ENCODE data around the gene MRPS10.
"Not testable (repeated sequence)": the region's sequence is repeated elsewhere in the genome, so short reads cannot be mapped to it uniquely, and the experiment has no call there.

MRPS10 gene

GRCh38 chr6:42207559-42207958 is 10.1 kb downstream of the MRPS10 start:
- not testable (repeated sequence) for DNase-seq (ENCODE audit: low read depth)

GRCh38 chr6:42204768-42205282 is 12.8 kb downstream of the MRPS10 start:
- DNase-seq (ENCODE audit: low read depth): no peak

GRCh38 chr6:42203183-42203582 is 14.5 kb downstream of the MRPS10 start:
- DNase-seq (ENCODE audit: low read depth): no peak

DNA sequence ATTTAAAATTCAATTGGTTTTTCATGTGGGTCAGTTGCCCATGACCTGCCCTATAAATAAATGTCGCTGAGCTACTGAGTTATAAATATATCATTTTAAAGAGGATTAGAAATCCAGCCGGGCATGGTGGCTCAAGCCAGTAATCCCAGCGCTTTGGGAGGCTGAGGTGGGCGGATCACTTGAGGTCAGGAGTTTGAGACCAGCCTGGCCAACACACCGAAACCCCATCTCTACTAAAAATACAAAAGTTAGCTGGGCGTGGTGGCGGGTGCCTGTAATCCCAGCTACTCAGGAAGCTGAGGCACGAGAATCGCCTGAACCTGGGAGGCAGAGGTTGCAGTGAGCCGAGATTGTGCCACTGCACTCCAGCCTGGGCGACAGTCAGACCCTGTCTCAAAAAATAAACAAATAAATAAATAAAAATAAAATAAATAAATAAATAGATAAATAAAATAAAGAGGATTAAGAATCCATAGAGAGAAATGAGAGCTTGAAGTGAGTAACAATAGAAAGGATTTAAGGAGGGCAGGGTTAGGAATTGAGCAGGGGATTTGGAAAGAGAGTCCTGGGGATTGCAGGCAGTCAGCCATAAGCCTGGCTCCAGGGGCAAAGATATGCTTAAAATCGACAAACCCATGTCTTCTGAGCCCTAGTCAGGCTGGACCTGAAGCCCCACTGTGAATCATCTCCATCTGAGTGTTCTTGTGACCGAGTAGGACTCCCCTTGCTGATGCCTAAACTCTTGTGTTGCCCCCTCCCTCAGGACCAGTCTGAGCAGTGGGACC is 15.3 kb downstream of the MRPS10 start:
- DNase-seq (ENCODE audit: low read depth): not testable (repeated sequence)

DNA sequence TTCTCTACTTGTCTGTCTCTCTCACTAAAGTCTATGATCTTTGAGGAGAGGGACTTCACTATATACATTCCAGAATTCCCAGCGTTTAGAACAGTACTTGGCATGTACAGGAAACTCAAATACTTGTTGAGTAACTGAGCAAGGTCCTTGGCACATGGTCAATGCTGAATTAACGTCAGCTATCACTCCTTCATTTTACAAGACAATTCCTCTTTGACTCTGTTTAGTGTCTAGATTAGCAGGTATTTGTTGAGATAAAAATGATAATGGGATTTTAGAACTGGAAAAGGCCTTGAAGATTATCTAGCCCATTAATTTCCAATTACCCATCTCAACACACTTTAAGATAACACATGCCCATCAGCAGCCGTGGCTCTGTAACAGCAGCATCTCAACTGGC is 16.3 kb downstream of the MRPS10 start:
- no peak for DNase-seq (ENCODE audit: low read depth)

- peak; percentile 90 for DNase-seq (ENCODE audit: low read depth)
Observed at GRCh38 chr6:42200035-42200434, 17.6 kb downstream of the MRPS10 start.

GRCh38 chr6:42199106-42199981 is 18.3 kb downstream of the MRPS10 start:
- DNase-seq (ENCODE audit: low read depth): peak; percentile 28

- peak; percentile 35 for DNase-seq (ENCODE audit: low read depth)
Observed at GRCh38 chr6:42197555-42198362, 19.9 kb downstream of the MRPS10 start.

DNA sequence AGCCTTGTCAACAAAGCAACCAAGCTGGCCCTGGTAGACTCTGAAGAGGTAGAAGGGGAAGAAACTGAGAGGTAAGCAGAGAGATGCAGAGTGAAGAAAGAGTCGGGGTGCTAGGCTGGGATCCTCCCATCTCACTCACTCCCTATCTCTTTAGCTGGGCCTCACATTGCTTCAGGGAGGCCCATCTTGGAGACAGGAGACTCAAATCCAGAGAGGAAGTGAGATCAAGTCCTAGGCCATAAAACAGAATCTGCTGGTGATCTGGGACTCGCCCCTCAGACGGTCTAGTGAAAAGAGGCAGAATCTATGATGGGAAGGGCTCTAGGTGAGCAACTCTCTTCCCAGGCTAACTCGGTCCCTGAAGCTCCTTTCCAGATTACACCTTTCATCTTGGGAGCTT is 22.2 kb downstream of the MRPS10 start:
- no peak for DNase-seq (ENCODE audit: low read depth)

DNA sequence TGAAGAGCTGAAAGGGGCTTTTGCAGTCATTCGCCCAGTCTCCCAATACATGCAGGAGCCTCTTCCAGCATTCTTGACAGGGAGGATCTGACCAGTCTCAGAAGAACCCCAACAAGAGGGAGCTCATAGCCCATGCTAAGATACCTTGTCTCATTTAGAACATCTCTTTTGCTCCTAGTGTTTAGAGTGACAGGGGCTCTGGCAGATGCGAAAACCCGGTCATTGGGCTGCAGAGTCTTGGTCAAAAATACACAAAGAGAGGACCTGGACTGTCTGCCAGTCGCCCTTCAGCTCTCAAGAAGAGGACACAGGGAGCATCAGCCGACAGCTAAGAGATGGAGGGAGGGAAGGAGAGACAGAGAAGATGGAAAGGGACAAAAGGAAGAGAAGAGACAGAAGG is 23.6 kb downstream of the MRPS10 start:
- DNase-seq (ENCODE audit: low read depth): no peak

DNA sequence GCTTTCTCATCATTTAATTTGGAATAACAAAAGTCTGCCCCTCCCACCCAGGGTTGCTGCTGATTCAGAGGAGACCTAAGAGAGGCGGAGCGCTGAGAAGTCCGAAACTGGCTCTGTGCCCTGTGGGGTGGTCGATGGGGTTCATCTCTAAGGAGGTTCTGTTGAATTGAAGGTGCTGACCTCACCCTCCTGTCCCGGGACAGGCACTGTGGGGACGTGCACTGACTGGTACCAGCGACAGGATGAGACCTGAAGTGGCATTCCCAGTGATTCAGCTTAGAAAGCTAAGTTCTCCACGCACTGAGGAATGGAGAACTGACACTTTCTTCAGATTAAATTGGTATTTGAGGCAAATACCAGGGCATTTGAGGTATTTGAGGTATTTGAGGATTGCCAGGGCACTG is 24.2 kb downstream of the MRPS10 start:
- DNase-seq (ENCODE audit: low read depth): no peak

- not testable (repeated sequence) for DNase-seq (ENCODE audit: low read depth)
Observed at GRCh38 chr6:42192385-42192784, 25.3 kb downstream of the MRPS10 start.

DNA sequence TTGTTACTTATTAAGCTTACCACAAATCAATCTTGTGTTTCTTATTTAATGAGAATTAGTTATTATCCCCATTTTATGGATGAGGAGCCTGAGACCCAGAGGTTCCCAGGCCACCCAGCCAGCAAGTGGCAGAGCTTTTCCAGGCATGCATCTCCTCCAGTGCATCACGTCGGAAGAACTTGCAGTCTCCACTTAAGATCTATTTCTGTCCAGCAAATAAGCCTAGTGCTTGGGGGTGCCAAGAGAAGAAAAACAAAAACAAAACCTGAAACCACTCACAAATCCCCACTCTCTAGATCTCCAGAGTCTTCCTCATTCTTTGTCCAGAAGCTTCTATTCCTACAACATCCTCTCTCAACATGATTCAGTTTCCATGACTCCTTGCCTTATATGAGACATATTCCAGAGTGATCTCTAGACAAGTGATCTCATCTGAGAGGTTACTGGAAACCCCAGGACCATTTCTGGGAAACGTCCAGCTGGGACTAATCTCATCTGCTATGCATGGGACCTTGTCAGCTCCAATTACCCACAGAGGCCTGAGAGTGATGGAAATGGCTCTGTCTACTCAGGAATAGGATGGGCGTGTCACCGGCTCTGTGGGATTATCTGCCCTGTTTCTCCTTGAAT is 27.0 kb downstream of the MRPS10 start:
- DNase-seq (ENCODE audit: low read depth): no peak

- DNase-seq (ENCODE audit: low read depth): no peak
Observed at GRCh38 chr6:42188406-42188805, 29.3 kb downstream of the MRPS10 start.

GRCh38 chr6:42185597-42185996 is 32.1 kb downstream of the MRPS10 start:
- DNase-seq (ENCODE audit: low read depth): no peak

GRCh38 chr6:42184475-42184874 is 33.2 kb downstream of the MRPS10 start:
- no peak for DNase-seq (ENCODE audit: low read depth)

DNA sequence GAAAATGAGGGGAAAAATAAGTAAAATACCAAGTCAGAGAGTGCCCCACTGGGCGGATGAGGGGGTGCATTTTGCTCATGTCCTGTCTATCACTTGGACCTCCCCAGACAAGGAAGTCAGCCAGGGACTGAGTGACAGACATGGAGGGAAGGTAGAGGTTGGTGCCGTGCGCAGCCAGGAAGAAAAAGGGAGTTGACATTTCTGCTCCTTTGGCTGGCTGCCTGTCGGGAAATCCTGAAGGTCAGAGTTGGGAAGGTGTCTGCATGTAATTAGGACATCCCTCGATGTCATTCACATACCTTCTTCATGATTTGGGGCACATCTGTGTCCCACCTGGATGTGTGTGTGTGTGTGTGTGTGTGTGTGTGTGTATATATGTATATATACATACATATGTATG is 35.6 kb downstream of the MRPS10 start:
- no peak for DNase-seq (ENCODE audit: low read depth)

- DNase-seq (ENCODE audit: low read depth): no peak
Observed at GRCh38 chr6:42179945-42180313, 37.7 kb downstream of the MRPS10 start.

- no peak for DNase-seq (ENCODE audit: low read depth)
Observed at GRCh38 chr6:42179261-42179944, 38.3 kb downstream of the MRPS10 start.

DNA sequence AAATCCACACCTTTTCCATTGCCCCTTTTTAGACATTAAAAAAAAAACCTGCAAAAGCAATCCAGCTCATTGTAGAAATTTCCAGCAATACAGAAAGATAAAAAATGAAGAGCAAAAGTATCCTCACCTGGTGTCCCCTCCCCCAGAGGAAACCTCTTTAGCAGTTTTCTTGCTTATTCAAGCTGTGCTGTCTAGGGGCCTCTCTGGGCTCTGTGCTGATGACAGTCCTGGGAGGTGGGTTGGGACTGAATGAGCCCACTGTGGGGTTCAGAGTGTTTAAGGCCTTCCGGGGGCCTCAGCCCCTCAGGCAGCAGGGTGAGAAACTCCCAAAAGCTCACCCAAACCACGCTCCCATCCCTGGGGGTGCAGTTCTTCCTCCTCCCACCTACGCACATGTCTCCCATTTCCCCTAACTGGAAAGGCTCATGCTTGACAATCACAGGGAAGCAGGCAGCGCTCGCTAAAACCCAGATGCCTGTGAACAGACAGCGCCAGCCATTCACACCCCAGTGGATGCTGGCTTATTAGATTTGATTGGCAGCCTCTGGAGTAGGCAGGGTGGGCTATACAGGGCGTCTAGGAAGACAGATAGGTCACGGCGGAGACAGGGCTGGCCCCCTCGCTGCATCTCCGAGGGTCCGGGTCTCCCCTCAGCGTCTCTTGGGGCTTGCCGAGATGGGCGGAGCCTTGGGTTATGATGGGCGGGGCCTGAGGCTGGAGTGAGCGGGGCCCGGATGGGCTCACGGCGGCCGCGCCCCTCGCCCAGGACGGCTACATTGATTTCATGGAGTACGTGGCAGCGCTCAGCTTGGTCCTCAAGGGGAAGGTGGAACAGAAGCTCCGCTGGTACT is 39.9 kb downstream of the MRPS10 start:
- no peak for DNase-seq (ENCODE audit: low read depth)

Data from HS-5 (cell line).